ENCODE measurements around the gene KCNK1. TPM values are rescaled to one million over a fixed set of nuclear protein-coding genes. Genes with fewer than 3 reads are reported as not detected.

KCNK1 gene
- total RNA-seq, 4 donors from 2014 or later = 1.9 to 10.2 (median 4.8) TPM

GRCh38 chr1:233651061-233651460 lies 37.2 kb downstream of the KCNK1 start:
- ATAC-seq (ENCODE audit: low FRiP score) = no peak
- TF ChIP-seq CTCF (IDR thresholded peaks at IDR 0.05) = no peak
- DNase-seq (ENCODE audit: low spot score) = no peak

GRCh38 chr1:233651563-233652233 lies 37.8 kb downstream of the KCNK1 start:
- no peak for TF ChIP-seq CTCF (IDR thresholded peaks at IDR 0.05)
- ATAC-seq (ENCODE audit: low FRiP score) = no peak
- no peak for DNase-seq (ENCODE audit: low spot score)

GRCh38 chr1:233652526-233652925 lies 38.6 kb downstream of the KCNK1 start:
- TF ChIP-seq CTCF (IDR thresholded peaks at IDR 0.05) = no peak
- ATAC-seq (ENCODE audit: low FRiP score) (no peak), DNase-seq (ENCODE audit: low spot score) (no peak)

- DNase-seq (ENCODE audit: low spot score) = no peak
- no peak for ATAC-seq (ENCODE audit: low FRiP score)
- TF ChIP-seq CTCF (IDR thresholded peaks at IDR 0.05) = no peak
Measured at GRCh38 chr1:233654658-233655280, 40.9 kb downstream of the KCNK1 start.

- no peak for TF ChIP-seq CTCF (IDR thresholded peaks at IDR 0.05)
- ATAC-seq (ENCODE audit: low FRiP score) (no peak), DNase-seq (ENCODE audit: low spot score) (no peak)
Measured at GRCh38 chr1:233655301-233655740, 41.4 kb downstream of the KCNK1 start.

GRCh38 chr1:233656032-233656635 lies 42.2 kb downstream of the KCNK1 start:
- ATAC-seq (ENCODE audit: low FRiP score) (no peak), DNase-seq (ENCODE audit: low spot score) (no peak)
- TF ChIP-seq CTCF (IDR thresholded peaks at IDR 0.05) = no peak
